Vagina (tissue), 2 donors: ENCODE measurements around the gene CHRNG.

Source experiments
- POLR2A ChIP-seq, 2 donors: fragments of 450-650 bp; IDR thresholded peaks; one replicate each; pipeline ENCODE4 v1.6.1; 2017; ENCODE audit warnings: antibody characterized with exemption in 2 of 2, mild to moderate bottlenecking in 2 of 2, moderate library complexity in 2 of 2
- POLR2AphosphoS5 ChIP-seq, 2 donors: sonication (generic); formaldehyde crosslinking; IDR thresholded peaks; one replicate each; pipeline ENCODE4 v1.9.0; 2017; ENCODE audit warnings: antibody characterized with exemption in 2 of 2, mild to moderate bottlenecking in 2 of 2, low read depth in 1 of 2; ENCODE audit not compliant: insufficient read depth in 1 of 2
- TF ChIP-seq, protein P1 (sequence below), 3 experiments: fragments of 450-650 bp in 2 of 3; fragments of 200-600 bp in 1 of 3; sonication (generic) in 1 of 3; IDR thresholded peaks; one replicate each; pipeline ENCODE4 v1.5.1; 2017 to 2019; ENCODE audit warnings: antibody characterized with exemption in 3 of 3, mild to moderate bottlenecking in 2 of 3, moderate library complexity in 2 of 3

DNA sequence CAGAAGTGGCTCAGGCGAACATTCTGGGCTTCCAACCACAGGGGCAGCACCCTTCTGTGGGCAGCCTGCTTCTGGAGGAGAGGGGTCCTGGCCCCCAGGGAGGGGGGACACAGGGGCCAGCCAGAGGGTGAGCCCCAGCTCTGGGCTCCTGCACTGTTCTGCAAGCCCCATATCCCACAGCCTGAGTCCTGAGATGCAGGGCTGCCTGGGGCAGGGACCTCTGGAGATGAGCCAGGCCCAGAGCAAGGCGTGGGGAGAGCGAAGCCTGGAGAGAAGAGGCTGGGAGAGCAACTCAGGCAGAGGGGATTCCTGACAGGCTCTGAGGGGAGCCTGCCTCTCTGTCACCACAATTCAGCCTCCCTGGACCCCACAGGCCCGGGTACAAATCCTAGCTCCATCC, 32.8 kb upstream of the CHRNG start:
- TF ChIP-seq, protein P1, sequence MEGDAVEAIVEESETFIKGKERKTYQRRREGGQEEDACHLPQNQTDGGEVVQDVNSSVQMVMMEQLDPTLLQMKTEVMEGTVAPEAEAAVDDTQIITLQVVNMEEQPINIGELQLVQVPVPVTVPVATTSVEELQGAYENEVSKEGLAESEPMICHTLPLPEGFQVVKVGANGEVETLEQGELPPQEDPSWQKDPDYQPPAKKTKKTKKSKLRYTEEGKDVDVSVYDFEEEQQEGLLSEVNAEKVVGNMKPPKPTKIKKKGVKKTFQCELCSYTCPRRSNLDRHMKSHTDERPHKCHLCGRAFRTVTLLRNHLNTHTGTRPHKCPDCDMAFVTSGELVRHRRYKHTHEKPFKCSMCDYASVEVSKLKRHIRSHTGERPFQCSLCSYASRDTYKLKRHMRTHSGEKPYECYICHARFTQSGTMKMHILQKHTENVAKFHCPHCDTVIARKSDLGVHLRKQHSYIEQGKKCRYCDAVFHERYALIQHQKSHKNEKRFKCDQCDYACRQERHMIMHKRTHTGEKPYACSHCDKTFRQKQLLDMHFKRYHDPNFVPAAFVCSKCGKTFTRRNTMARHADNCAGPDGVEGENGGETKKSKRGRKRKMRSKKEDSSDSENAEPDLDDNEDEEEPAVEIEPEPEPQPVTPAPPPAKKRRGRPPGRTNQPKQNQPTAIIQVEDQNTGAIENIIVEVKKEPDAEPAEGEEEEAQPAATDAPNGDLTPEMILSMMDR (IDR thresholded peaks at IDR 0.05), result no peak
- TF ChIP-seq POLR2AphosphoS5 (IDR thresholded peaks at IDR 0.05; ENCODE audit: insufficient read depth in 1 of 2, low read depth in 1 of 2) (no peak), POLR2A (IDR thresholded peaks at IDR 0.05) (no peak)
